Activated naive CD8-positive, alpha-beta T cell treated with anti-CD3 and anti-CD28 coated beads, Interleukin-2, amount 10 ng/mL, durations not matched to agents 7 days and 5 days (primary cell): ENCODE results near the gene UNC80. TPM values are rescaled to one million over a fixed set of nuclear protein-coding genes. Genes with fewer than 3 reads are reported as not detected.

Experiments
- ATAC-seq: fragments of 150-1000 bp; cut with Tn5 transposase; one replicate; pipeline ENCODE4 v1.10.0; 2021; ENCODE audit warnings: low read depth, moderate library complexity
- POLR2A ChIA-PET: fragments of 350-600 bp; sonication (Branson Sonifier 250); formaldehyde crosslinking; loops from one replicate; lab custom pipeline; 2021; ENCODE audit warnings: antibody characterized with exemption; lab: Charles Lee
- DNase-seq: peaks from one replicate; pipeline ENCODE4 v3.0.0; 2021
- H3K27ac Mint-ChIP-seq: one replicate; pipeline ENCODE4 v1.8.0; 2022; ENCODE audit warnings: mild to moderate bottlenecking, mixed read lengths
- H3K27me3 Mint-ChIP-seq: one replicate; pipeline ENCODE4 v1.8.0; 2022; ENCODE audit warnings: mild to moderate bottlenecking, moderate library complexity, mixed read lengths
- H3K36me3 Mint-ChIP-seq: one replicate; pipeline ENCODE4 v1.8.0; 2021; ENCODE audit warnings: mild to moderate bottlenecking, mixed read lengths
- H3K4me1 Mint-ChIP-seq: one replicate; pipeline ENCODE4 v1.8.0; 2021; ENCODE audit warnings: mixed read lengths
- H3K4me3 Mint-ChIP-seq: one replicate; pipeline ENCODE4 v1.8.0; 2022; ENCODE audit warnings: mild to moderate bottlenecking, moderate library complexity, mixed read lengths
- H3K9me3 Mint-ChIP-seq: one replicate; pipeline ENCODE4 v1.8.0; 2021; ENCODE audit warnings: mixed read lengths
- total RNA-seq, 2 experiments: library from RNA; stranded (reverse); gene quantifications; one replicate each; pipeline ENCODE4 v1.2.3, GENCODE V29; 2021

Gene UNC80
- total RNA-seq, 2 experiments from 2014 or later: not detected

- Mint-ChIP-seq H3K9me3 (peaks cover 2% of the 10 kb centered on the region), H3K27ac (no peak overlapping the region), H3K36me3 (peaks cover 19% of the 10 kb centered on the region), H3K4me1 (no peaks in the 10 kb centered on the region), H3K27me3 (no peaks in the 10 kb centered on the region), H3K4me3 (no peak overlapping the region)
- ATAC-seq: no peak
- POLR2A ChIA-PET: no interaction called here
- no peak for DNase-seq
Measured at GRCh38 chr2:210046851-210047500, 275.3 kb downstream of the UNC80 start.

Other genes with a start within 250 kb of the UNC80 start
- 10 to 100 TPM; 43.2 to 46.2 TPM for gene RPE, start 230.8 kb downstream of the UNC80 start, total RNA-seq